AG09309 (cell line): ENCODE results near the gene PRPF40A.

ENCODE experiments used
- DNase-seq: peaks from one replicate; pipeline ENCODE4 v3.0.0-alpha.2; 2010; ENCODE audit warnings: low read depth
- H3K4me3 ChIP-seq: 2 replicates; pipeline ENCODE4 v1.5.1; 2011; ENCODE audit warnings: mild to moderate bottlenecking, low read depth, low read length, moderate library complexity; ENCODE audit not compliant: control insufficient read depth
- CTCF ChIP-seq: IDR thresholded peaks from 2 replicates; pipeline ENCODE4 v1.5.1; 2011; ENCODE audit warnings: mild to moderate bottlenecking, low read depth, low read length, inconsistent platforms; ENCODE audit not compliant: insufficient read depth, control insufficient read depth; ENCODE audit errors: missing control alignments

Gene PRPF40A

GRCh38 chr2:152655880-152656279 lies 61.4 kb downstream of the PRPF40A start:
- no peak for TF ChIP-seq CTCF
- no peak overlapping the region for H3K4me3 ChIP-seq
- no peak for DNase-seq

- no peak for DNase-seq
- no peak for TF ChIP-seq CTCF
- H3K4me3 ChIP-seq = no peak overlapping the region
Observed at GRCh38 chr2:152651834-152652233, 65.4 kb downstream of the PRPF40A start.

- DNase-seq = no peak
- TF ChIP-seq CTCF = no peak
- no peak overlapping the region for H3K4me3 ChIP-seq
Observed at GRCh38 chr2:152650768-152651371, 66.4 kb downstream of the PRPF40A start.

- TF ChIP-seq CTCF = no peak
- DNase-seq = no peak
- H3K4me3 ChIP-seq = no peak overlapping the region
Observed at GRCh38 chr2:152649997-152650396, 67.3 kb downstream of the PRPF40A start.

DNA sequence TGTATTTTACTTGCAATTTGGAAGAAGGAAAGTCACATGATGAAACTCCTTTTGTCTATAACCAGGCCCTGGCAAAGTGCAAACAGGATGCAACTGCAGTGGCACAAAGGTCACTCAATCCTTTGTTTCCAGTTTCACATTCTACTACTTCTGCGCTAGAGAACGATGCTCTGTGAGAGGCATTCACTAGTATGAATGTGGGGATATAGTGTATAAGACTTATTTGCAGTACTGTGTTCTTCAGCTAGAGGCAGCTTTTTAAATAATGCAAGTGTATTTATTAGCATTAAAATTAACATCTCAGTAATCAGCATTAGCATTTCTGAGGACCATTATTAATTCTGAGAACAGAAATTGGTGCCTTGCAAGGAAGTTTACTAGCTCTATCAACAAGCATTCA lies 68.9 kb downstream of the PRPF40A start:
- H3K4me3 ChIP-seq = no peak overlapping the region
- no peak for TF ChIP-seq CTCF
- DNase-seq = no peak

DNA sequence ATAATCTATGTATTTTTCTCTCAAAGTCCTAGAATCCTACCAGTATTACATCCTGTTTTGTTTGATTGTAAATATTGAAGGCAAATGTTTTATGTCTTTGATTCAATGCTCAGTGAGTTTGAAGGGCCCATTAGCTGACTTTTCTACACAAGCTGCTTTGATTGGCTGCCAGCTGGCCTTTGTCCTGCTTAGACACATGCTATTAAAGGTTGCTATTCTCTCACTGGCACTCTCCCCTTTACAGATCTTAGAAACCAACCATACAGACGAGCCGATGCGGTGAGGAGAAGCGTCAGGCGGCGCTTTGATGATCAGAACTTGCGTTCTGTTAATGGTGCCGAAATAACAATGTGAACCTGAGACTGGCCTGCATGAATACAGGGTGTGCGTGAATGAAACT lies 69.7 kb downstream of the PRPF40A start:
- no peak overlapping the region for H3K4me3 ChIP-seq
- DNase-seq = no peak
- TF ChIP-seq CTCF = no peak

DNA sequence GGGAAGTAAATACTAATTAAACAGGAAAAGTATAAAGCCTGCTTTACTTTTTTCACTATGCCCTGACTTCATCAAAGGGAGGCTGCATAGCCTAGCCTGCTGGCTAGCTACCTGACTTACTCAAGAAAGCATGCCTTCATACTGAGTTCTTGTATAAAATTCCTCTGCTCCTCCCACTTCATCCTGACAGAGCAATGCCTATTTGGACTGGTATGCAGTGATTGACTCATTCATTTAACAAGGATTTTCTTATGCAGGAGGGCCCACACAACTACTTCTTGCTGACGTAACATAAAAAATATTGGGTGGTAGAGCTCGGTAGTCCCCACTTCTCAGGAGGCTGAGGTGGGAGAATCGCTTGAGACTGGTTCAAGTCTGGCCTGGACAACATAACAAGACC lies 70.5 kb downstream of the PRPF40A start:
- TF ChIP-seq CTCF = no peak
- DNase-seq = peak; percentile 89
- no peak overlapping the region for H3K4me3 ChIP-seq
